AG04450 (cell line): Measurements from ENCODE around the gene DENND6B. TPM values are rescaled to one million over a fixed set of nuclear protein-coding genes. Genes with fewer than 3 reads are reported as not detected.

Experiments used
- CTCF ChIA-PET: fragments of 300-600, 350-600 bp; formaldehyde crosslinking; extraction: SDS; loops from one replicate; lab custom pipeline; 2022; ENCODE audit warnings: antibody characterized with exemption, inconsistent platforms; lab: Charles Lee
- POLR2A ChIA-PET: fragments of 350-600 bp; formaldehyde crosslinking; extraction: SDS; loops from one replicate; lab custom pipeline; 2021; ENCODE audit warnings: antibody characterized with exemption, inconsistent platforms; lab: Yijun Ruan, JAX
- DNase-seq: peaks from one replicate; pipeline ENCODE4 v3.0.0-alpha.2; 2011; ENCODE audit warnings: low read depth, low spot score
- H3K27ac ChIP-seq: one replicate; pipeline ENCODE4 v1.5.1; 2012; ENCODE audit warnings: low read depth, low read length, control low read depth
- H3K27me3 ChIP-seq: one replicate; pipeline ENCODE4 v1.6.0; 2012; ENCODE audit warnings: low read length; ENCODE audit not compliant: control insufficient read depth, insufficient read depth
- H3K4me3 ChIP-seq: 2 replicates; pipeline ENCODE4 v1.5.1; 2011; ENCODE audit warnings: mild to moderate bottlenecking, low read depth, low read length, control low read depth
- H3K9me3 ChIP-seq: 2 replicates; pipeline ENCODE4 v1.5.1; 2012; ENCODE audit warnings: low read length; ENCODE audit not compliant: control insufficient read depth, insufficient read depth
- polyA plus RNA-seq: library from polyadenylated mRNA; depleted of rRNA; stranded (reverse); fragments of >200 nt; gene quantifications from 2 replicates; pipeline ENCODE4 v1.2.3, GENCODE V29; 2011
- TF ChIP-seq, protein P1 (sequence below): IDR thresholded peaks from 2 replicates; pipeline ENCODE4 v1.5.1; 2011; ENCODE audit warnings: low read depth, low read length, control low read depth, inconsistent platforms

The DENND6B gene
- polyA plus RNA-seq, 1 experiment, result 2.4 TPM

DNA sequence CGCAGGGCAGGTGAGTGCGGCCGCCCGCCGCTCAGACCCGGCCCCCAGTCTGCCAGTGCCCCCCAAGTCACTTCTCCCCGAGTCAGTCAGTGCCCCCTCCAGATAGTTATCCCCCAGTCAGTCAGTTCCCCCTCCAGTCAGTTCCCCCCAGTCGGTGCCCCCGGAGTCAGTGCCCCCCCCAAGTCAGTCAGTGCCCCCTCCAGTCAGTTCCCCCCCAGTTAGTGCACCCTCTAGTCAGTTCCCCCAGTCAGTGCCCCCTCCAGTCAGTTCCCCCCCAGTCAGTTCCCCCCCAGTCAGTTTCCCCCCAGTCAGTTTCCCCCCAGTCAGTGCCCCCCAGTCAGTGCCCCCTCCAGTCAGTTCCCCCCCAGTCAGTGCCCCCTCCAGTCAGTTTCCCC lies 16.7 kb upstream of the DENND6B start:
- TF ChIP-seq, protein P1, sequence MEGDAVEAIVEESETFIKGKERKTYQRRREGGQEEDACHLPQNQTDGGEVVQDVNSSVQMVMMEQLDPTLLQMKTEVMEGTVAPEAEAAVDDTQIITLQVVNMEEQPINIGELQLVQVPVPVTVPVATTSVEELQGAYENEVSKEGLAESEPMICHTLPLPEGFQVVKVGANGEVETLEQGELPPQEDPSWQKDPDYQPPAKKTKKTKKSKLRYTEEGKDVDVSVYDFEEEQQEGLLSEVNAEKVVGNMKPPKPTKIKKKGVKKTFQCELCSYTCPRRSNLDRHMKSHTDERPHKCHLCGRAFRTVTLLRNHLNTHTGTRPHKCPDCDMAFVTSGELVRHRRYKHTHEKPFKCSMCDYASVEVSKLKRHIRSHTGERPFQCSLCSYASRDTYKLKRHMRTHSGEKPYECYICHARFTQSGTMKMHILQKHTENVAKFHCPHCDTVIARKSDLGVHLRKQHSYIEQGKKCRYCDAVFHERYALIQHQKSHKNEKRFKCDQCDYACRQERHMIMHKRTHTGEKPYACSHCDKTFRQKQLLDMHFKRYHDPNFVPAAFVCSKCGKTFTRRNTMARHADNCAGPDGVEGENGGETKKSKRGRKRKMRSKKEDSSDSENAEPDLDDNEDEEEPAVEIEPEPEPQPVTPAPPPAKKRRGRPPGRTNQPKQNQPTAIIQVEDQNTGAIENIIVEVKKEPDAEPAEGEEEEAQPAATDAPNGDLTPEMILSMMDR, result no peak
- Histone ChIP-seq H3K4me3 (peak overlapping the region; percentile 73), H3K27me3 (no peaks in the 10 kb centered on the region), H3K27ac (no peak overlapping the region), H3K9me3 (no peaks in the 10 kb centered on the region; the same call in 1 of the 2 replicates)
- POLR2A ChIA-PET, result no interaction called here
- DNase-seq, result no peak
- CTCF ChIA-PET, result no interaction called here

DNA sequence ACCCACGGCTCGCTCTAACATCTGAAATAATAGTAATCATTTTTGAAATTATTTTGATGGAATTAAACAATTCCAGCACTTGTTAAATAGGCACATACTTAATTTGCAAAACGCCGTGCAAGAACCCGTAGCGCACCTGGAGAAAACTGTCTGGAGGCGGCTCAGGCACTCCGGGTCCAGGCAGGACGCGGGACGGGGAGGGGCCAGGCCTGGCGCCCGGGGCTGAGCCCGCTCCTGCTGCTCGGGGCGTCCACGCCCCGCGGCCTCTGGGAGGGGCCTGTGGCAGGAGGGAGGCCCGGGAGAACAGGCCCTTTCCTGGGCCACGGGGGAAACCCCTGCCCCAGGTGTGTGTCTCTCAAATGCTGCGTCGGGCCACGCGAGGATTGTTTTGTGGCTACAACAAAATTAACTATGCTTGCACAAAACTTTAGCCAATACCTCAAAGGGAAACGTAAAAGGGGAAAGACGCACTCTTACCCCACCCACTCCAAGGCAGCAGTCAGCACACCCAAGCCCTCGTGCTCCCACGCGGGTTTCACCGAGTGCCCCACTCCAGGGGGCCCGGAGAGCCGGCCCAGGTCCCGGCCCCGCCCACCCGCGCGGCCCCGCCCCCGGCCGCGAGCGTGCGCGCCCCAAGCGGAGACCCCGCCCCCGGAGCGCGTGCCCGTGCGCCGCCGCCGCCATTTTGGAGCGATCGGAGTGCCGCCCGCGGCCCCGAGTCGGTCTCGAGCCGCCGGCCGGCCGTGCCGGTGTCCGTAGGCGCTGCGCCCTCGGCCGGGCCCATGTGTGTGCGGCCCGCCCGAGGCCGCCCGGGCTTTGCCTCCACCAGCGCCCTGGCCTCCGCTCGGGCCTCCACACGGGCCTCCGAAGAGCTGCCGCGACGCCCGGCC lies 16.1 kb upstream of the DENND6B start, which contains the start of gene PPP6R2:
Gene PPP6R2 (plus strand): TSS at position 677 of the 890 bp plus-strand sequence. CDS start 50,582 bp downstream, outside the sequence.
- no peaks in the 10 kb centered on the region; the same call in 1 of the 2 replicates for H3K9me3 ChIP-seq
- H3K4me3 ChIP-seq, result peak within 1 kb of the TSS; percentile 73
- H3K27me3 ChIP-seq, result no peaks in the 10 kb centered on the region
- ChIA-PET POLR2A (no interaction called here), CTCF (interaction anchor here (0.5 to 2.6 kb wide), 12 partner anchors 10 to 112 kb away, joined by 3 to 25 read pairs (median 6); partner anchors contain the start of gene HDAC10)
- DNase-seq, result no peak
- TF ChIP-seq, protein P1, result no peak
- H3K27ac ChIP-seq, result peak within 1 kb of the TSS; percentile 39

- no peaks in the 10 kb centered on the region; the same call in 1 of the 2 replicates for H3K9me3 ChIP-seq
- POLR2A ChIA-PET, result interaction anchor here (0.8 kb wide), 1 partner anchor 90 kb away, joined by 3 read pairs; the partner anchor contains the start of gene HDAC10
- TF ChIP-seq, protein P1, result peak; percentile 98
- CTCF ChIA-PET, result interaction anchor here (0.5 to 2.6 kb wide), 24 partner anchors 9 to 111 kb away, joined by 3 to 25 read pairs (median 4); partner anchors contain the start of genes HDAC10 and TUBGCP6
- H3K27ac ChIP-seq, result peak overlapping the region; percentile 21
- H3K4me3 ChIP-seq, result peak overlapping the region; percentile 72
- peak; percentile 61 for DNase-seq
- H3K27me3 ChIP-seq, result no peaks in the 10 kb centered on the region
Observed at GRCh38 chr22:50341977-50342650, 15.3 kb upstream of the DENND6B start.

DNA sequence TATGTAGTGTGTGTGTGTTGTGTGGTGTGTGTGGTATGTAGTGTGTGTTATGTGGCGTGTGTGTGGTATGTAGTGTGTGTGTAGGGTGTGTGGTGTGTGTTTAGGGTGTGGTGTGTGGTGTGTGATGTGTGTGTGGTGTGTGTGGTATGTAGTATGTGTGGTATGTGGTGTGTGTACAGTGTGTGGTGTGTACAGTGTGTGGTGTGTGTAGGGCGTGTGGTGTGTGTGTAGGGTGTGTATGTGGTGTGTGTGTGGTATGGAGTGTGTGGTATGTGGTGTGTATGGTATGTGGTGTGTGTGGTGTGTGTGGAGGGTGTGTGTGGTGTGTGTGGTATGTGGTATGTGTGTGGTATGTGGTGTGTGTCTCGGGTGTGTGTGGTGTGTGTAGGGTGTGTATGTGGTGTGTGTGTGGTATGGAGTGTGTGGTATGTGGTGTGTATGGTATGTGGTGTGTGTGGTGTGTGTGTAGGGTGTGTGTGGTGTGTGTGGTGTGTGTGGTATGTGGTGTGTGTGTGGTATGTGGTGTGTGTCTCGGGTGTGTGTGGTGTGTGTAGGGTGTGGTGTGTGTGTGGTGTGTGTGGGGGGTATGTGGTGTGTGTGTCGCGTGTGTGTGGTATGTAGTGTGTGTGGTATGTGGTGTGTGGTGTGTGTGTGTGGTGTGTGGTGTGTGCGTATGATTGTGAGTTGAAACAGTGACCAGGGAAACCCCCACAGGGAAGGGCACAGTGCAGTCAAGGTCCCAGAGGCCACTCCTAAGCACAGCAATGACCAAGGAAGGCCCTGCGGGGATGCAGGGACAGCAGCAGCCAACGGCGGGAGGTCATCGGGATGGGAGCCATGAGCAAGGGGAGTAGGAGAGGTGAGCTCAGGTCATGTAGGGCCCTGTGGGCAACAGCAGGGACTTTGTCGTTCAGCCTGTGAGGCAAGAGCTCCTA lies 13.4 kb upstream of the DENND6B start:
- H3K27ac ChIP-seq, result no peak overlapping the region
- no peak overlapping the region for H3K4me3 ChIP-seq
- no peaks in the 10 kb centered on the region for H3K27me3 ChIP-seq
- ChIA-PET CTCF (interaction anchor here (1.0 to 2.6 kb wide), 2 partner anchors 14 to 89 kb away, joined by 3 to 25 read pairs; partner anchors contain the start of gene HDAC10), POLR2A (interaction anchor here (0.9 kb wide), 1 partner anchor 19 kb away, joined by 3 read pairs; no protein-coding TSS in a partner anchor)
- TF ChIP-seq, protein P1, result no peak
- H3K9me3 ChIP-seq, result no peaks in the 10 kb centered on the region; the same call in 1 of the 2 replicates
- DNase-seq, result no peak
